ENCODE results near the gene C16orf82. TPM values are rescaled to one million over a fixed set of nuclear protein-coding genes. Genes with fewer than 3 reads are reported as not detected.

The C16orf82 gene
- total and polyA plus RNA-seq, 4 donors, result not detected

DNA sequence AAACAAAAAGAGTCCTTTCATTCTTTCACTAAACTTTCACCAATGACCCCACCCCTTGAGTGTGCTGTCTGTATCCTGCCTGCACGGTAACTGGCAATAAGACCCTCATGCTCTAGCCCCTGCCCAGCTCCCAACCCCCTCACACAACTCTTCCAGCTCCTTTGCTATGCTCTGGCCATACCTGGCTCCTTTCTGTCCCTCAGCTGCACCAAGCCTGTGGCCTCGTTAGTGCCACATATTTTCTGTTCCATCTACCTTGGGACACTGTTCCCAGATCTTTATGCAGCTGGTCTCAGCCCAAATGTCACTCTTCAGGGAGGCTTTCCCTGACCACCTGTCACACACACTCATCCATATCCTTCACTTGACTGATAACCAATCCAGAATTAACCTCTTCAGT is 47.3 kb downstream of the C16orf82 start:
- H3K4me1 ChIP-seq (ENCODE audit: control insufficient read depth in 5 of 5, insufficient read depth in 5 of 5, low read length in 5 of 5), result peaks cover 0 to 5% (median 1%) of the 10 kb centered on the region in 5 donors
- no peaks in the 10 kb centered on the region for H3K9me3 ChIP-seq (ENCODE audit: control insufficient read depth in 4 of 4, insufficient read depth in 3 of 4, low read length in 3 of 4)
- ATAC-seq (ENCODE audit: insufficient read depth, low FRiP score), result no peak
- 76 to 77% methylated on average over 2 of the region's 2 CpGs for WGBS, 2 donors
- H3K27me3 ChIP-seq (ENCODE audit: control insufficient read depth in 3 of 3, insufficient read depth in 3 of 3, low read length in 2 of 3), result no peaks in the 10 kb centered on the region
- H3K36me3 ChIP-seq (ENCODE audit: control insufficient read depth in 4 of 4, insufficient read depth in 4 of 4, low read length in 4 of 4), result no peaks in the 10 kb centered on the region
- H3K4me3 ChIP-seq, result no peak overlapping the region
- TF ChIP-seq, protein P1, sequence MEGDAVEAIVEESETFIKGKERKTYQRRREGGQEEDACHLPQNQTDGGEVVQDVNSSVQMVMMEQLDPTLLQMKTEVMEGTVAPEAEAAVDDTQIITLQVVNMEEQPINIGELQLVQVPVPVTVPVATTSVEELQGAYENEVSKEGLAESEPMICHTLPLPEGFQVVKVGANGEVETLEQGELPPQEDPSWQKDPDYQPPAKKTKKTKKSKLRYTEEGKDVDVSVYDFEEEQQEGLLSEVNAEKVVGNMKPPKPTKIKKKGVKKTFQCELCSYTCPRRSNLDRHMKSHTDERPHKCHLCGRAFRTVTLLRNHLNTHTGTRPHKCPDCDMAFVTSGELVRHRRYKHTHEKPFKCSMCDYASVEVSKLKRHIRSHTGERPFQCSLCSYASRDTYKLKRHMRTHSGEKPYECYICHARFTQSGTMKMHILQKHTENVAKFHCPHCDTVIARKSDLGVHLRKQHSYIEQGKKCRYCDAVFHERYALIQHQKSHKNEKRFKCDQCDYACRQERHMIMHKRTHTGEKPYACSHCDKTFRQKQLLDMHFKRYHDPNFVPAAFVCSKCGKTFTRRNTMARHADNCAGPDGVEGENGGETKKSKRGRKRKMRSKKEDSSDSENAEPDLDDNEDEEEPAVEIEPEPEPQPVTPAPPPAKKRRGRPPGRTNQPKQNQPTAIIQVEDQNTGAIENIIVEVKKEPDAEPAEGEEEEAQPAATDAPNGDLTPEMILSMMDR (IDR thresholded peaks at IDR 0.05; ENCODE audit: control extremely low read depth, extremely low read depth), result no peak
- H3K27ac ChIP-seq (ENCODE audit: low read depth in 1 of 2, low read length in 1 of 2), result no peak overlapping the region
- DNase-seq, result no peak
- no peak overlapping the region for H3K9ac ChIP-seq (ENCODE audit: insufficient read depth in 1 of 2, low read length in 2 of 2)

DNA sequence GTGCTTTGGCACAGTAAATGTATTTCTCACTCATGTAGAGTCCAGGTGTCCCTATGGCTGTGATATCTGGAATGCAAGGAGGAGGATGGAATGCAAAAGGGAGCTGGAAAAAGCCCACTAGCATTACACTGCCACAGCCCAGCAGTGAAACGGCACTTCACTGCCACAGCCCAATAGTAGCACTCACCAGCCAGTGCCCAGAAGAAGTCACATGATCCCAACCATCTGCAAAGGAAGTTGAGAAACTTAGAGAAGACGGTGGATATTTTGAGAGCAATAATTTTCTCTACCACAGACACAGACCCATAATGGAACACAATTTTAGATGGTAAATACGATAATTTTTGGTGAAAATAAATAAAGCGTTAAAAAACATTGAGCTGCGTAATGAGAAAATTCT is 51.8 kb downstream of the C16orf82 start:
- Histone ChIP-seq H3K9me3 (ENCODE audit: control insufficient read depth in 4 of 4, insufficient read depth in 3 of 4, low read length in 3 of 4) (peaks cover 0 to 6% (median 0%) of the 10 kb centered on the region in 4 donors), H3K27ac (ENCODE audit: low read depth in 1 of 2, low read length in 1 of 2) (no peak overlapping the region), H3K36me3 (ENCODE audit: control insufficient read depth in 4 of 4, insufficient read depth in 4 of 4, low read length in 4 of 4) (no peaks in the 10 kb centered on the region), H3K27me3 (ENCODE audit: control insufficient read depth in 3 of 3, insufficient read depth in 3 of 3, low read length in 2 of 3) (no peaks in the 10 kb centered on the region), H3K4me3 (no peak overlapping the region), H3K9ac (ENCODE audit: insufficient read depth in 1 of 2, low read length in 2 of 2) (no peak overlapping the region), H3K4me1 (ENCODE audit: control insufficient read depth in 5 of 5, insufficient read depth in 5 of 5, low read length in 5 of 5) (no peaks in the 10 kb centered on the region)
- TF ChIP-seq, protein P1 (IDR thresholded peaks at IDR 0.05; ENCODE audit: control extremely low read depth, extremely low read depth), result no peak
- DNase-seq (no peak), ATAC-seq (ENCODE audit: insufficient read depth, low FRiP score) (no peak)
- WGBS, 2 donors, result 28 to 53% methylated on average over 5 of the region's 5 CpGs

Other genes starting within 250 kb of the C16orf82 start
- 1 to 10 TPM; 4.6 to 7.0 TPM for gene KDM8, start 136.6 kb downstream of the C16orf82 start, total RNA-seq
- 1 to 10 TPM; 2.6 to 4.8 TPM for gene KDM8, start 136.6 kb downstream of the C16orf82 start, polyA plus RNA-seq
- 10 to 100 TPM; 37.4 to 59.1 TPM for gene NSMCE1, start 201.8 kb downstream of the C16orf82 start, total RNA-seq
- 10 to 100 TPM; 55.4 to 75.4 TPM for gene NSMCE1, start 201.8 kb downstream of the C16orf82 start, polyA plus RNA-seq
- gene IL4R, start 247.0 kb downstream of the C16orf82 start, total RNA-seq, result 100 to 1,000 TPM in 1 of 2 donors, 10 to 100 TPM in 1; 79.8 to 148 TPM
- gene IL4R, start 247.0 kb downstream of the C16orf82 start, polyA plus RNA-seq, result 100 to 1,000 TPM in 1 of 2 donors, 10 to 100 TPM in 1; 61.3 to 175 TPM

All from lung (tissue), 12 donors.